Activated T-helper 2 cell treated with anti-CD3 and anti-CD28 coated beads, Interferon-gamma antibody, Interleukin-2, Interleukin-4, amounts not matched to agents 10 μg/mL and 5 μg/mL and 100 μg/mL, durations not matched to agents 14 hours and 24 hours and 36 hours (primary cell): Measurements from ENCODE around the gene E4F1. TPM values are rescaled to one million over a fixed set of nuclear protein-coding genes. Genes with fewer than 3 reads are reported as not detected.

Experiments used
- DNase-seq: peaks from one replicate; pipeline ENCODE4 v3.0.0; 2021; ENCODE audit warnings: low spot score
- H3K27ac Mint-ChIP-seq: one replicate; pipeline ENCODE4 v1.8.0; 2021; ENCODE audit warnings: mixed read lengths
- H3K27me3 Mint-ChIP-seq: one replicate; pipeline ENCODE4 v1.8.0; 2021; ENCODE audit warnings: low read depth, mixed read lengths
- H3K36me3 Mint-ChIP-seq: one replicate; pipeline ENCODE4 v1.8.0; 2021; ENCODE audit warnings: low read depth, mixed read lengths
- H3K4me1 Mint-ChIP-seq: one replicate; pipeline ENCODE4 v1.8.0; 2021; ENCODE audit warnings: low read depth, mixed read lengths
- H3K4me3 Mint-ChIP-seq: one replicate; pipeline ENCODE4 v1.8.0; 2021; ENCODE audit warnings: low read depth, mild to moderate bottlenecking, moderate library complexity, mixed read lengths
- H3K9me3 Mint-ChIP-seq: one replicate; pipeline ENCODE4 v1.8.0; 2021; ENCODE audit warnings: mixed read lengths
- intact Hi-C: fragments of 100-400 bp; cut with micrococcal nuclease; formaldehyde crosslinking; loops from one replicate; pipeline ENCODE4 v1.15.1; 2023
- total RNA-seq: library from RNA; stranded (reverse); gene quantifications from 2 replicates; pipeline ENCODE4 v1.2.3, GENCODE V29; 2022

Gene E4F1
- total RNA-seq, 1 donor from 2014 or later, result 29.3 TPM

DNA sequence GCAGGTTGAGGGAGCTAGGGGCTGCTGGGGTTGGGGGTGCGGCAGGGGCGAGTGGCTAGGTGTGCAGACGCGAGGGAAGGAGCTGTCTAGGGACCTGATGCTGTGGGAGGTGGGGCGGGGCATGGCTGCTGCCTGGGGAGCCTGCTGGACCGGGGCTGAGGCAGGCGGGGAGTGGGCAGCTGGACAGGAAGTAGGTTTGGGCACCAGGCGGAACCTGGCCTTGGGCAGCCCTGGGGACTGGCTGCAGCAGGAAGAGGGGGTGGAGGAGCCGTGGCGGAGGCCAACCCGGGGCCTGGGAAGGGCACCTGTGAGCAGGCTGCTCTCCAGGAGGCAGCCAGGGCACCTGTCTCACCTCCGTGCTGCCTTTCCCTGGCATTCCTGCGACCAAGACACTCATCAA lies 7.0 kb downstream of the E4F1 start:
- Mint-ChIP-seq H3K4me1 (peaks cover 5% of the 10 kb centered on the region), H3K36me3 (peaks cover 22% of the 10 kb centered on the region), H3K4me3 (no peak overlapping the region), H3K27me3 (no peaks in the 10 kb centered on the region), H3K9me3 (no peaks in the 10 kb centered on the region), H3K27ac (no peak overlapping the region)
- no peak for DNase-seq
- intact Hi-C loops, result no loop called here

- no peak for DNase-seq
- Mint-ChIP-seq H3K9me3 (no peaks in the 10 kb centered on the region), H3K4me3 (no peak overlapping the region), H3K27ac (no peak overlapping the region), H3K4me1 (peaks cover under 1% of the 10 kb centered on the region), H3K27me3 (no peaks in the 10 kb centered on the region), H3K36me3 (peaks cover 19% of the 10 kb centered on the region)
- intact Hi-C loops, result no loop called here
These were observed 7.9 kb downstream of the E4F1 start for GRCh38 chr16:2231016-2231931.

- Mint-ChIP-seq H3K9me3 (no peaks in the 10 kb centered on the region), H3K36me3 (peaks cover 19% of the 10 kb centered on the region), H3K4me1 (no peaks in the 10 kb centered on the region), H3K4me3 (no peak overlapping the region), H3K27ac (no peak overlapping the region), H3K27me3 (no peaks in the 10 kb centered on the region)
- no peak for DNase-seq
- intact Hi-C loops, result no loop called here
These were observed 9.0 kb downstream of the E4F1 start for GRCh38 chr16:2232094-2232990.

- H3K36me3 Mint-ChIP-seq, result peaks cover 19% of the 10 kb centered on the region
- no peak overlapping the region for H3K4me3 Mint-ChIP-seq
- DNase-seq, result no peak
- H3K27me3 Mint-ChIP-seq, result no peaks in the 10 kb centered on the region
- no peaks in the 10 kb centered on the region for H3K4me1 Mint-ChIP-seq
- H3K9me3 Mint-ChIP-seq, result no peaks in the 10 kb centered on the region
- intact Hi-C loops, result no loop called here
- H3K27ac Mint-ChIP-seq, result no peak overlapping the region
These were observed 9.8 kb downstream of the E4F1 start for GRCh38 chr16:2233046-2233775.

DNA sequence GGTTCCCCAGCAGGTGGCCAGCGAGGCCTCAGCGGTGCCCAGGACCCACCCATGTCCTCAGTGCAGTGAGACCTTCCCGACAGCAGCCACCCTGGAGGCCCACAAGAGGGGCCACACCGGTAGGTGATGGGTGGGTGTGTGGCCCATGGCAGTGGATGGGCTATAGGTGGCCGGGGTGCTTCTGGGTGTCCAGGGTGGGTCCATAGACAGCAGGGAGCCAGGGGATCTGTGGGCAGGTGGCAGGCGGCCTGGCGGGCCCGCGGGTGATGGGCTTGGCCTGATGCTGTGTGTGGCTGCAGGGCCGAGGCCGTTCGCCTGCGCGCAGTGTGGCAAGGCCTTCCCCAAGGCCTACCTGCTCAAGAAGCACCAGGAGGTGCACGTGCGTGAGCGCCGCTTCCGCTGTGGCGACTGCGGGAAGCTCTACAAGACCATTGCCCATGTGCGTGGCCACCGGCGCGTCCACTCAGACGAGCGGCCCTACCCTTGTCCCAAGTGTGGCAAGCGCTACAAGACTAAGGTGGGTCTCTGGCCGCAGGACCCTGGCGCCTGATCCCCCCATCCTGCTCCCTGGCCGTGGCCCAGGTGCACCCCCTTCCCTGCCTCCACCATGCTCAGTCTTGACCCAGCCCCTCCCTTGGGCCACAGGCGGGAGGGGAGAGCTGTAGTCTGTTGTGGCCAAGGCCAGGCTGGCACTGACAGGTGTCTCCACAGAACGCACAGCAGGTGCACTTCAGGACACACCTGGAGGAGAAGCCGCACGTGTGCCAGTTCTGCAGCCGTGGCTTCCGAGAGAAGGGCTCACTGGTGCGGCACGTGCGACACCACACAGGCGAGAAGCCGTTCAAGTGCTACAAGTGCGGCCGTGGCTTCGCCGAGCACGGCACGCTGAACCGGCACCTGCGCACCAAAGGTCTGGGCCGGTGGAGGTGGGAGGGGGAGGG lies 10.8 kb downstream of the E4F1 start:
- Mint-ChIP-seq H3K36me3 (peaks cover 18% of the 10 kb centered on the region), H3K4me1 (no peaks in the 10 kb centered on the region), H3K27me3 (no peaks in the 10 kb centered on the region), H3K27ac (no peak overlapping the region), H3K4me3 (no peak overlapping the region), H3K9me3 (no peaks in the 10 kb centered on the region)
- no peak for DNase-seq
- intact Hi-C loops, result no loop called here

DNA sequence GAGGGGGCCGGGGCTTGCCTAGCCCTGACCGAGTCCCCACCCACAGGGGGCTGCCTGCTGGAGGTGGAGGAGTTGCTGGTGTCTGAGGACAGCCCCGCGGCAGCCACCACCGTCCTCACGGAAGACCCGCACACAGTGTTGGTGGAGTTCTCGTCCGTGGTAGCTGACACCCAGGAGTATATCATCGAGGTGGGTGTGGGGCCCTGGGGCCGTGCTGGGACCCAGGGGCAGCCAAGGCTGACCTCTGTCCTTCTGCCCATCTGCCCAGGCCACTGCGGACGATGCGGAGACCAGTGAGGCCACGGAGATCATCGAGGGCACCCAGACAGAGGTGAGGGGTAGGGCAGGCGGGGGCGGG lies 11.4 kb downstream of the E4F1 start:
- Mint-ChIP-seq H3K27ac (no peak overlapping the region), H3K4me3 (no peak overlapping the region), H3K27me3 (no peaks in the 10 kb centered on the region), H3K9me3 (no peaks in the 10 kb centered on the region), H3K36me3 (peaks cover 16% of the 10 kb centered on the region), H3K4me1 (no peaks in the 10 kb centered on the region)
- DNase-seq, result no peak
- intact Hi-C loops, result no loop called here

DNA sequence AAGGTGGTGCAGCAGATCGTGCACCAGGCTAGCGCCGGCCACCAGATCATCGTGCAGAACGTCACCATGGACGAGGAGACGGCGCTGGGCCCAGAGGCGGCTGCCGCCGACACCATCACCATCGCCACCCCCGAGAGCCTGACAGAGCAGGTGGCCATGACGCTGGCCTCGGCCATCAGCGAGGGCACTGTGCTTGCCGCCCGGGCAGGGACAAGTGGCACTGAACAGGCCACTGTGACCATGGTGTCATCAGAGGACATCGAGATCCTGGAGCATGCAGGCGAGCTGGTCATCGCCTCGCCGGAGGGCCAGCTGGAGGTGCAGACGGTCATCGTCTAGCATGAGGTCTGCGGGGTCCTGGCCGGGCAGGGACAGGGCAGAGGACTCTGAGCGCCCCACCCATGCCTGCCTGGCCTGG lies 11.9 kb downstream of the E4F1 start:
- peaks cover 12% of the 10 kb centered on the region for H3K36me3 Mint-ChIP-seq
- no peak for DNase-seq

DNA sequence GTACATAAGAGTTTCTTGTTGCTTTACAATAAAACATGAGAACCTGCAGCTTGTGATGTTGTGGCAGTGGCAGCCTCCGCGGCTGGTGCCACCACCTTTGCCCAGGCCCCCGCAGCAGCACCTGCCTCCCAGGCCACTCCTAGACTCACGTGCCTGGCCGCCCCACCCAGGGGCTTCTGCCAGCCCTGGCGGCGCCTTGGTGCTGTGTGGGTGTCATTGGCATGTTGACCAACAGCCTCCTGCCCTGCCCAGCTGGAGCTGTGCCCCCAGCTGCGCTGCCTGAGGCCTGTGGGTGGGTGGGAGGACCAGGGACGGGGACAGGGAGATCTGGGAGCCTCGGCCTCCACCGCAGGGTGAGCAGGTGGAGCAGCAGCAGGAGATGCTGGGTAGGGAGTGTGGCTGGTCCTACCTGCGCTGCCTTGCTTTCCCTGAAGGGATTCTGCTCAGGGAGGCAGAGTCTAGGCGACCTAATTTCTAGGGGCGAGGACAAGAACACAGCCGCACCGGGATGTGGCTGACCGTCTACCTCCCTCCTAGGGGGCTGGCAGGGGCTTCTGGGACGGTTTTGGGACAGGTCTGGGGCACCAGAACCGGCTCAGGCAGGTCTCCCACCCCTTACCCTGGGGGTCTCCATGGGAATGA lies 12.4 kb downstream of the E4F1 start:
- intact Hi-C loops, result no loop called here
- peaks cover 11% of the 10 kb centered on the region for H3K36me3 Mint-ChIP-seq
- no peaks in the 10 kb centered on the region for H3K4me1 Mint-ChIP-seq
- H3K4me3 Mint-ChIP-seq, result no peak overlapping the region
- no peaks in the 10 kb centered on the region for H3K27me3 Mint-ChIP-seq
- DNase-seq, result no peak
- no peak overlapping the region for H3K27ac Mint-ChIP-seq
- H3K9me3 Mint-ChIP-seq, result no peaks in the 10 kb centered on the region

More for the DNA sequence above, 11.9 kb downstream of the E4F1 start:
- Mint-ChIP-seq H3K27ac (no peak overlapping the region), H3K4me3 (no peak overlapping the region), H3K27me3 (no peaks in the 10 kb centered on the region), H3K4me1 (no peaks in the 10 kb centered on the region), H3K9me3 (no peaks in the 10 kb centered on the region)
- intact Hi-C loops, result no loop called here

DNA sequence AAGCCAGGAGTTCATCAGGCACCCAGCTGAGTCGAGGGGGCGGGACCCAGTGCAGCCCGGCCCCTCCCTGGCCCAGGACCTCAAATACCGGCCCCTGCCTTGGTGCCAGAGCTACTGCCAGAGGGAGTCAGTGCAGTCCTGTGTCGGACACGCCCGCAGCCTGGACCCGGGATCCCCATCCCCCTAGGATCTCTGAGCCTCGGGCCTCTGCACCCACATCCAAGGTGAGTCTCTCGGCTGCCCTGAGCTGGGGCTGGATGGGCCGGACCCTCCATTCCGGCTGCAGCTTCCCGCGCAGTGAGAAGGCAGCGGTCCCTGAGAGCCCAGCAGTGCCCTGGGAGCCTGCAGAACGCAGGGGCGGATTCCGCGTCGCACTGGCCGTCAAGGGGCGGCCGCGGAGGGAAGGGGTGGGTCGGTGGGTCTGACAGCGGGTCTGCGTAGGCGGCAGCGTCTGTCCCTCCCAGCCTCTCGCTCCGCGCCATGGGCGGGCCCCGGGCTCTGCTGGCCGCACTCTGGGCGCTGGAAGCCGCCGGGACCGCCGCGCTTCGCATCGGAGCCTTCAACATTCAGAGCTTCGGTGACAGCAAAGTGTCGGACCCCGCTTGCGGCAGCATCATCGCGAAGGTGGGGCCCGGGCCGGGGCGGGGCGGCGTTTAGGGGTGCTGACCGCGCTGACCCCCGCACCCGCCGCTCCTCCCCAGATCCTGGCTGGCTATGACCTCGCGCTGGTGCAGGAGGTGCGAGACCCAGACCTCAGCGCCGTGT lies 13.1 kb downstream of the E4F1 start, which contains the start of gene DNASE1L2:
Gene DNASE1L2 (plus strand): TSS at position 108 of the 765 bp plus-strand sequence. CDS start 373 bp downstream, at position 481.
- H3K9me3 Mint-ChIP-seq, result no peaks in the 10 kb centered on the region
- no peak within 1 kb of the TSS for H3K27ac Mint-ChIP-seq
- H3K36me3 Mint-ChIP-seq, result peaks cover 11% of the 10 kb centered on the region
- H3K4me3 Mint-ChIP-seq, result no peak within 1 kb of the TSS
- intact Hi-C loops, result no loop called here
- no peaks in the 10 kb centered on the region for H3K27me3 Mint-ChIP-seq
- H3K4me1 Mint-ChIP-seq, result no peaks in the 10 kb centered on the region
- no peak for DNase-seq

DNA sequence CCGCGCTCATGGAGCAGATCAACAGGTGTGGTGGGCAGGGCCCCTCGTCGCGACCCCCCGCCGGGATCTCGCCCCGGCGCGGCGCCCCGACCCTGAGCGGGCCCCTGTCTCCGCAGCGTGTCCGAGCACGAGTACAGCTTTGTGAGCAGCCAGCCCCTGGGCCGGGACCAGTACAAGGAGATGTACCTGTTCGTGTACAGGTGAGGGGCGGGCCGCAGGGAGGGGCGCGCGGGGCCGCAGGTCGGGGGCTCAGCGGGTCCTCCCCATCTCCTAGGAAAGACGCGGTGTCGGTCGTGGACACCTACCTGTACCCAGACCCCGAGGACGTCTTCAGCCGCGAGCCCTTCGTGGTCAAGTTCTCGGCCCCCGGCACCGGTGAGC lies 13.7 kb downstream of the E4F1 start:
- no peaks in the 10 kb centered on the region for H3K4me1 Mint-ChIP-seq
- intact Hi-C loops, result no loop called here
- no peak overlapping the region for H3K27ac Mint-ChIP-seq
- H3K27me3 Mint-ChIP-seq, result no peaks in the 10 kb centered on the region
- peaks cover 11% of the 10 kb centered on the region for H3K36me3 Mint-ChIP-seq
- no peak overlapping the region for H3K4me3 Mint-ChIP-seq
- DNase-seq, result no peak
- H3K9me3 Mint-ChIP-seq, result no peaks in the 10 kb centered on the region
